ENCODE data around the gene BEND5. TPM values are rescaled to one million over a fixed set of nuclear protein-coding genes. Genes with fewer than 3 reads are reported as not detected.

BEND5 gene
- total and polyA plus RNA-seq, 2 of the 4 experiments (the other 2 are of a cell fraction): 1.1 to 1.3 TPM

- Histone ChIP-seq H3K23ac (ENCODE audit: low read depth, low read length) (no peak overlapping the region), H2AK5ac (ENCODE audit: low read depth, low read length) (no peak overlapping the region), H3K27me3 (ENCODE audit: control insufficient read depth, insufficient read depth, low read length) (no peaks in the 10 kb centered on the region; the same call in 1 of the 2 replicates), H3K18ac (ENCODE audit: low read depth, low read length) (no peak overlapping the region), H3K9ac (ENCODE audit: low read depth, low read length) (no peak overlapping the region), H2AFZ (replicated peaks; ENCODE audit: low read length, poor library complexity) (no peak overlapping the region), H4K5ac (ENCODE audit: low read depth, low read length) (no peak overlapping the region), H3K9me1 (ENCODE audit: insufficient read depth, low read length) (no peaks in the 10 kb centered on the region), H3K4ac (ENCODE audit: low read depth, low read length) (no peak overlapping the region), H3K4me3 (ENCODE audit: insufficient read depth, low read depth, low read length) (no peak overlapping the region), H2BK20ac (ENCODE audit: low read depth, low read length) (no peak overlapping the region), H2AK9ac (replicated peaks; ENCODE audit: low read depth, low read length, poor library complexity) (no peak overlapping the region), H3K9me3 (ENCODE audit: control insufficient read depth, insufficient read depth, low read length) (no peaks in the 10 kb centered on the region), H3K27ac (ENCODE audit: insufficient read depth, low read length) (no peak overlapping the region), H2BK120ac (ENCODE audit: low read depth, low read length) (no peak overlapping the region), H3K14ac (replicated peaks; ENCODE audit: low read depth, low read length) (no peak overlapping the region), H2BK5ac (ENCODE audit: low read depth, low read length, poor library complexity, severe bottlenecking) (no peak overlapping the region), H3K79me1 (ENCODE audit: low read depth in 1 of 2, low read length in 2 of 2) (no peaks in the 10 kb centered on the region), H4K20me1 (ENCODE audit: insufficient read depth, low read length) (no peaks in the 10 kb centered on the region), H4K8ac (ENCODE audit: low read depth in 2 of 2, low read length in 2 of 2) (no peak overlapping the region), H3K4me1 (ENCODE audit: control insufficient read depth, insufficient read depth, low read length) (no peaks in the 10 kb centered on the region), H4K91ac (ENCODE audit: insufficient read depth, low read depth, low read length) (no peak overlapping the region), H3K56ac (ENCODE audit: extremely low read depth, insufficient read depth, low read length) (no peak overlapping the region), H2BK15ac (ENCODE audit: low read depth, low read length) (no peak overlapping the region), H3K4me2 (ENCODE audit: low read depth, low read length) (no peak overlapping the region), H3K36me3 (ENCODE audit: control insufficient read depth, insufficient read depth, low read length) (no peaks in the 10 kb centered on the region)
- TF ChIP-seq FOS (IDR thresholded peaks at IDR 0.05; ENCODE audit: low read depth, low read length) (no peak), RCOR1 (IDR thresholded peaks at IDR 0.05; ENCODE audit: insufficient replicate concordance, low read length) (no peak), USF2 (IDR thresholded peaks at IDR 0.05; ENCODE audit: low read depth, low read length) (no peak), NFE2L2 (IDR thresholded peaks at IDR 0.05; ENCODE audit: low read depth, low read length) (no peak), CHD1 (IDR thresholded peaks at IDR 0.05; ENCODE audit: low read depth, low read length) (no peak), POLR2A (IDR thresholded peaks at IDR 0.05; ENCODE audit: low read depth, low read length) (no peak), RAD21 (IDR thresholded peaks at IDR 0.05; ENCODE audit: low read length) (no peak), RFX5 (IDR thresholded peaks at IDR 0.05; ENCODE audit: low read depth, low read length) (no peak), ELK1 (IDR thresholded peaks at IDR 0.05; ENCODE audit: borderline replicate concordance, low read depth, low read length) (no peak), CEBPB (IDR thresholded peaks at IDR 0.05; ENCODE audit: low read depth, low read length) (no peak), SMC3 (IDR thresholded peaks at IDR 0.05; ENCODE audit: low read depth, low read length) (no peak), MXI1 (IDR thresholded peaks at IDR 0.05; ENCODE audit: borderline replicate concordance, low read depth, low read length) (no peak), BHLHE40 (IDR thresholded peaks at IDR 0.05; ENCODE audit: low read depth, low read length) (no peak), MAZ (IDR thresholded peaks at IDR 0.05; ENCODE audit: borderline replicate concordance, low read depth, low read length) (no peak), MAFK (IDR thresholded peaks at IDR 0.05; ENCODE audit: low read depth, low read length) (no peak)
- TF ChIP-seq, protein P1, sequence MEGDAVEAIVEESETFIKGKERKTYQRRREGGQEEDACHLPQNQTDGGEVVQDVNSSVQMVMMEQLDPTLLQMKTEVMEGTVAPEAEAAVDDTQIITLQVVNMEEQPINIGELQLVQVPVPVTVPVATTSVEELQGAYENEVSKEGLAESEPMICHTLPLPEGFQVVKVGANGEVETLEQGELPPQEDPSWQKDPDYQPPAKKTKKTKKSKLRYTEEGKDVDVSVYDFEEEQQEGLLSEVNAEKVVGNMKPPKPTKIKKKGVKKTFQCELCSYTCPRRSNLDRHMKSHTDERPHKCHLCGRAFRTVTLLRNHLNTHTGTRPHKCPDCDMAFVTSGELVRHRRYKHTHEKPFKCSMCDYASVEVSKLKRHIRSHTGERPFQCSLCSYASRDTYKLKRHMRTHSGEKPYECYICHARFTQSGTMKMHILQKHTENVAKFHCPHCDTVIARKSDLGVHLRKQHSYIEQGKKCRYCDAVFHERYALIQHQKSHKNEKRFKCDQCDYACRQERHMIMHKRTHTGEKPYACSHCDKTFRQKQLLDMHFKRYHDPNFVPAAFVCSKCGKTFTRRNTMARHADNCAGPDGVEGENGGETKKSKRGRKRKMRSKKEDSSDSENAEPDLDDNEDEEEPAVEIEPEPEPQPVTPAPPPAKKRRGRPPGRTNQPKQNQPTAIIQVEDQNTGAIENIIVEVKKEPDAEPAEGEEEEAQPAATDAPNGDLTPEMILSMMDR (conservative IDR thresholded peaks at IDR 0.05; ENCODE audit: low read depth, low read length): no peak
- DNase-seq (no peak), ATAC-seq (ENCODE audit: low read depth) (no peak)
- dilution Hi-C loops (cut with HindIII; ENCODE audit: low sequenced_read_pairs, unreplicated experiment) (no loop called here), intact Hi-C loops (cut with micrococcal nuclease) (no loop called here), in situ Hi-C loops (cut with MboI; ENCODE audit: low sequenced_read_pairs) (loop anchor here (25.0 kb wide), 1 partner anchor 572 kb away; no protein-coding TSS in a partner anchor)
- CTCF ChIA-PET: no interaction called here
- WGBS, 2 experiments (ENCODE audit: extremely low coverage in 2 of 2, insufficient read length in 1 of 2): no CpG with 5 or more reads among the region's 3 CpGs
- POLR2A ChIA-PET (ENCODE audit: unreplicated experiment): no interaction called here
- no TSS peak for BruUV-seq (replicated peaks)
These were observed 92.9 kb downstream of the BEND5 start for GRCh38 chr1:48683839-48684238.
